ENCODE measurements around the gene ZNF232. TPM values are rescaled to one million over a fixed set of nuclear protein-coding genes. Genes with fewer than 3 reads are reported as not detected.

The ZNF232 gene
- total and polyA plus RNA-seq, 2 of the 13 experiments (the other 11 are each of a cell fraction or from before 2014, with no cell fraction given): 7.8 to 28.7 TPM

GRCh38 chr17:5111402-5112204 is at the start of gene ZNF232 (continued):
- TF ChIP-seq ZFP36 (IDR thresholded peaks at IDR 0.05; ENCODE audit: borderline replicate concordance, low read depth, low read length, partially characterized antibody) (no peak), DBP (CRISPR knock-in tag; IDR thresholded peaks at IDR 0.05; ENCODE audit: not compliant biosample characterization) (no peak), HIC2 (CRISPR knock-in tag; IDR thresholded peaks at IDR 0.05; ENCODE audit: low read depth) (peak; percentile 58; the same call in 1 of the 2 replicates), ZNF766 (CRISPR knock-in tag; IDR thresholded peaks at IDR 0.05; ENCODE audit: borderline replicate concordance) (peak; percentile 28; the same call in 1 of the 2 replicates), CCAR2 (optimal IDR thresholded peaks at IDR 0.05; ENCODE audit: low read depth, low read length) (no peak), ZNF180 (CRISPR knock-in tag; IDR thresholded peaks at IDR 0.05; ENCODE audit: borderline replicate concordance, low read depth) (no peak), ZBTB1 (CRISPR knock-in tag; IDR thresholded peaks at IDR 0.05; ENCODE audit: borderline replicate concordance) (no peak), PHF20 (CRISPR knock-in tag; IDR thresholded peaks at IDR 0.05) (peak; percentile 78), SP1 (IDR thresholded peaks at IDR 0.05) (no peak), SP1 (CRISPR knock-in tag; IDR thresholded peaks at IDR 0.05) (peak; percentile 44; the same call in 1 of the 2 replicates), ZBTB39 (CRISPR knock-in tag; IDR thresholded peaks at IDR 0.05) (no peak), GPN1 (CRISPR knock-in tag; IDR thresholded peaks at IDR 0.05; ENCODE audit: borderline replicate concordance) (no peak), PHB2 (IDR thresholded peaks at IDR 0.05; ENCODE audit: partially characterized antibody) (no peak), GATA4 (IDR thresholded peaks at IDR 0.05; ENCODE audit: borderline replicate concordance, low read depth) (peak; percentile 60; the same call in 1 of the 2 replicates), ESRRA (CRISPR knock-in tag; IDR thresholded peaks at IDR 0.05; ENCODE audit: low read depth) (no peak), ZNF251 (CRISPR knock-in tag; IDR thresholded peaks at IDR 0.05) (no peak), ZNF121 (CRISPR knock-in tag; IDR thresholded peaks at IDR 0.05) (no peak), ZNF761 (CRISPR knock-in tag; conservative IDR thresholded peaks at IDR 0.05) (0 out of 2 replicates have a peak, but pooled peaks have one; percentile 19), SRSF1 (optimal IDR thresholded peaks at IDR 0.05; ENCODE audit: low read depth, low read length) (no peak), RARG (CRISPR knock-in tag; IDR thresholded peaks at IDR 0.05; ENCODE audit: low read depth) (no peak), ZSCAN31 (CRISPR knock-in tag; IDR thresholded peaks at IDR 0.05; ENCODE audit: low read depth) (peak; percentile 95), NR2F2 (IDR thresholded peaks at IDR 0.05; ENCODE audit: borderline replicate concordance, low read depth) (no peak), SIN3B (IDR thresholded peaks at IDR 0.05; ENCODE audit: low read length) (0 out of 2 replicates have a peak, but pooled peaks have one; percentile 28), HOXA5 (CRISPR knock-in tag; IDR thresholded peaks at IDR 0.05) (peak; percentile 88), ZNF577 (CRISPR knock-in tag; IDR thresholded peaks at IDR 0.05; ENCODE audit: borderline replicate concordance, low read depth) (no peak)
